Measurements from ENCODE around the gene DLX6. TPM values are rescaled to one million over a fixed set of nuclear protein-coding genes. Genes with fewer than 3 reads are reported as not detected.

The DLX6 gene
- total RNA-seq, 1 experiment from 2014 or later, result 1.3 TPM

GRCh38 chr7:97007583-97007861, 2.2 kb downstream of the DLX6 start:
- ATAC-seq, result no peak
- H3K4me3 ChIP-seq (ENCODE audit: low read depth in 2 of 2, low read length in 2 of 2), result no peak overlapping the region
- CTCF ChIA-PET, result no interaction called here
- H3K9me3 ChIP-seq (ENCODE audit: control insufficient read depth, insufficient read depth, low read depth, low read length), result no peaks in the 10 kb centered on the region
- BruUV-seq (replicated peaks), result no TSS peak
- H3K36me3 ChIP-seq (ENCODE audit: control insufficient read depth, insufficient read depth, low read length), result no peaks in the 10 kb centered on the region
- H3K27me3 ChIP-seq (ENCODE audit: control insufficient read depth, insufficient read depth, low read length), result peaks cover 6% of the 10 kb centered on the region; the same call in 1 of the 2 replicates
- 0 out of 2 replicates have a peak, but pooled peaks cover 2% of the 10 kb centered on the region for H3K4me1 ChIP-seq (ENCODE audit: control insufficient read depth, insufficient read depth, low read length)
- no peak for TF ChIP-seq POLR2AphosphoS5 (IDR thresholded peaks at IDR 0.05; ENCODE audit: low read depth, low read length)
- TF ChIP-seq REST (IDR thresholded peaks at IDR 0.05; ENCODE audit: insufficient read depth in 1 of 2, low read depth in 2 of 2, low read length in 1 of 2), result no peak
- TF ChIP-seq TCF7L2 (IDR thresholded peaks at IDR 0.05; ENCODE audit: low read depth, low read length), result no peak
- no peak for TF ChIP-seq SIN3A (IDR thresholded peaks at IDR 0.05; ENCODE audit: borderline replicate concordance, insufficient read depth, low read depth, low read length)
- TF ChIP-seq, protein P1, sequence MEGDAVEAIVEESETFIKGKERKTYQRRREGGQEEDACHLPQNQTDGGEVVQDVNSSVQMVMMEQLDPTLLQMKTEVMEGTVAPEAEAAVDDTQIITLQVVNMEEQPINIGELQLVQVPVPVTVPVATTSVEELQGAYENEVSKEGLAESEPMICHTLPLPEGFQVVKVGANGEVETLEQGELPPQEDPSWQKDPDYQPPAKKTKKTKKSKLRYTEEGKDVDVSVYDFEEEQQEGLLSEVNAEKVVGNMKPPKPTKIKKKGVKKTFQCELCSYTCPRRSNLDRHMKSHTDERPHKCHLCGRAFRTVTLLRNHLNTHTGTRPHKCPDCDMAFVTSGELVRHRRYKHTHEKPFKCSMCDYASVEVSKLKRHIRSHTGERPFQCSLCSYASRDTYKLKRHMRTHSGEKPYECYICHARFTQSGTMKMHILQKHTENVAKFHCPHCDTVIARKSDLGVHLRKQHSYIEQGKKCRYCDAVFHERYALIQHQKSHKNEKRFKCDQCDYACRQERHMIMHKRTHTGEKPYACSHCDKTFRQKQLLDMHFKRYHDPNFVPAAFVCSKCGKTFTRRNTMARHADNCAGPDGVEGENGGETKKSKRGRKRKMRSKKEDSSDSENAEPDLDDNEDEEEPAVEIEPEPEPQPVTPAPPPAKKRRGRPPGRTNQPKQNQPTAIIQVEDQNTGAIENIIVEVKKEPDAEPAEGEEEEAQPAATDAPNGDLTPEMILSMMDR (IDR thresholded peaks at IDR 0.05), result no peak
- POLR2A ChIA-PET, result no interaction called here
- intact Hi-C loops (cut with micrococcal nuclease; ENCODE audit: unreplicated experiment), result no loop called here
- H3K27ac ChIP-seq (ENCODE audit: low read length), result no peak overlapping the region
- no peak for DNase-seq (ENCODE audit: low read depth, low spot score)
- in situ Hi-C loops (cut with HindIII; ENCODE audit: low pct_unique_long_range_greater_than_20kb, low sequenced_read_pairs), result no loop called here

DNA sequence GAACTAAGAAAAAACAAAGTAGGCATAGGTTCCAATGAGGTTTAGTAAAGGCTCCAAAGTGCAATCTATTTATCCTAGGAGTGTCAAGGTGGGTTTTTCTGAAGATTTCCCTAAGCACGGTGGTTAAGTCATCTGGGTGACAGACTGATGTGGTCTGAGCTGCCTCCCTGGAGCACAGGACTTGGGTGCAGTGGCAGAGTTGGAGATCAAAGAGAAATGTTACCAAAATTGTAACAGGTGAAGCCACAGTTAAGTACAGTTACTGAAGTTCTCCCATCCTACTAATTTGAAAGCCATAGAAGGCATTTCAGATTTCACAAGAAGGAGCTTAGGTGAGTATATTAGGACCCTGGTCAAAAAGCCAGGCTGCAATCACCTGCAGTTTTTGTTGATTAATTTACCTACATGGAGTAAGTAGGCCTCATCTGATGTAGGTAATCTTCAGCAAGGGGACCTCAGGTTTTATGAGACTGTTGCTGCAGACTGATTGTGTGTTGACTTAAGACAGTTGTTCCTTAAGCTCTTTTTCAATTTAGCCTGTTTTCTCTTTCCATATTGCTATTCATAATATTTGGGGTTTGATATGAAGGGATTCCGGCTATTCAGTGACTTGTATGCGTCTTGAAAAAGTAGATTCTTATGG, 3.0 kb downstream of the DLX6 start:
- in situ Hi-C loops (cut with HindIII; ENCODE audit: low pct_unique_long_range_greater_than_20kb, low sequenced_read_pairs), result no loop called here
- H3K27ac ChIP-seq (ENCODE audit: low read length), result no peak overlapping the region
- 0 out of 2 replicates have a peak, but pooled peaks cover 2% of the 10 kb centered on the region for H3K4me1 ChIP-seq (ENCODE audit: control insufficient read depth, insufficient read depth, low read length)
- BruUV-seq (replicated peaks), result no TSS peak
- ChIA-PET CTCF (no interaction called here), POLR2A (no interaction called here)
- no peaks in the 10 kb centered on the region for H3K36me3 ChIP-seq (ENCODE audit: control insufficient read depth, insufficient read depth, low read length)
- no peak for ATAC-seq
- H3K4me3 ChIP-seq (ENCODE audit: low read depth in 2 of 2, low read length in 2 of 2), result no peak overlapping the region
- no peak for DNase-seq (ENCODE audit: low read depth, low spot score)
- TF ChIP-seq REST (IDR thresholded peaks at IDR 0.05; ENCODE audit: insufficient read depth in 1 of 2, low read depth in 2 of 2, low read length in 1 of 2) (no peak), POLR2AphosphoS5 (IDR thresholded peaks at IDR 0.05; ENCODE audit: low read depth, low read length) (no peak), SIN3A (IDR thresholded peaks at IDR 0.05; ENCODE audit: borderline replicate concordance, insufficient read depth, low read depth, low read length) (no peak), TCF7L2 (IDR thresholded peaks at IDR 0.05; ENCODE audit: low read depth, low read length) (no peak)
- TF ChIP-seq, protein P1 (IDR thresholded peaks at IDR 0.05), result no peak
- H3K27me3 ChIP-seq (ENCODE audit: control insufficient read depth, insufficient read depth, low read length), result peaks cover 6% of the 10 kb centered on the region; the same call in 1 of the 2 replicates
- intact Hi-C loops (cut with micrococcal nuclease; ENCODE audit: unreplicated experiment), result no loop called here
- H3K9me3 ChIP-seq (ENCODE audit: control insufficient read depth, insufficient read depth, low read depth, low read length), result no peaks in the 10 kb centered on the region
